Epithelial cell of proximal tubule (primary cell): ENCODE results near the gene NDUFA6. TPM values are rescaled to one million over a fixed set of nuclear protein-coding genes. Genes with fewer than 3 reads are reported as not detected.
"Not testable (repeated sequence)": the region's sequence is repeated elsewhere in the genome, so short reads cannot be mapped to it uniquely, and the experiment has no call there.

Experiments used
- DNase-seq: peaks from one replicate; pipeline ENCODE4 v3.0.0-alpha.2; 2011; ENCODE audit warnings: low read depth
- H3K4me3 ChIP-seq: 2 replicates; pipeline ENCODE4 v1.5.1; 2011; ENCODE audit warnings: low read depth, mild to moderate bottlenecking, low read length
- total RNA-seq: library from RNA; depleted of rRNA; stranded (reverse); fragments of >200 nt; gene quantifications from 2 replicates; pipeline ENCODE4 v1.2.3, GENCODE V29; 2015
- TF ChIP-seq, protein P1 (sequence below): conservative IDR thresholded peaks from 2 replicates; pipeline ENCODE4 v1.5.1; 2012; ENCODE audit warnings: low read depth, mild to moderate bottlenecking, low read length

Gene NDUFA6
- total RNA-seq, 1 donor from 2014 or later: 91.0 TPM

DNA sequence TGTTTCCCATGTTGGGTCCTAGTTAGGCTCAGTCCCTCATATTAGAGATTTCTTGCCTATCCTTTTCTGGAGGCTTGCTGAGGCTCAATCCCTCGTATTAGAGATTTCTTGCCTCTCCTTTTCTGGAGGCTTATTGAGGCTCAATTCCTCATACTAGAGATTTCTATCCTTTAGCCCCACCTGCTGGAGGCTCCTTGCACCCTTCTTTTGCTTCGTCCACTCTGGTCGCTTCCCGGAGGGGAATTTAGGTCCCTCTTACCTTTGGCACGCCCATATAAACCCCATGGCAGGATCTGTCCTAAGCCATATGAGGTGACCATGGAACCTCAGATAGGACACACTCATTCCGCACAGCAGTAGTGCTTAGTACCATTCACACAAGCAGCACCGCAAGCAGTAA lies 24.1 kb upstream of the NDUFA6 start:
- no peak overlapping the region for H3K4me3 ChIP-seq
- TF ChIP-seq, protein P1, sequence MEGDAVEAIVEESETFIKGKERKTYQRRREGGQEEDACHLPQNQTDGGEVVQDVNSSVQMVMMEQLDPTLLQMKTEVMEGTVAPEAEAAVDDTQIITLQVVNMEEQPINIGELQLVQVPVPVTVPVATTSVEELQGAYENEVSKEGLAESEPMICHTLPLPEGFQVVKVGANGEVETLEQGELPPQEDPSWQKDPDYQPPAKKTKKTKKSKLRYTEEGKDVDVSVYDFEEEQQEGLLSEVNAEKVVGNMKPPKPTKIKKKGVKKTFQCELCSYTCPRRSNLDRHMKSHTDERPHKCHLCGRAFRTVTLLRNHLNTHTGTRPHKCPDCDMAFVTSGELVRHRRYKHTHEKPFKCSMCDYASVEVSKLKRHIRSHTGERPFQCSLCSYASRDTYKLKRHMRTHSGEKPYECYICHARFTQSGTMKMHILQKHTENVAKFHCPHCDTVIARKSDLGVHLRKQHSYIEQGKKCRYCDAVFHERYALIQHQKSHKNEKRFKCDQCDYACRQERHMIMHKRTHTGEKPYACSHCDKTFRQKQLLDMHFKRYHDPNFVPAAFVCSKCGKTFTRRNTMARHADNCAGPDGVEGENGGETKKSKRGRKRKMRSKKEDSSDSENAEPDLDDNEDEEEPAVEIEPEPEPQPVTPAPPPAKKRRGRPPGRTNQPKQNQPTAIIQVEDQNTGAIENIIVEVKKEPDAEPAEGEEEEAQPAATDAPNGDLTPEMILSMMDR: peak; percentile 35
- no peak for DNase-seq

DNA sequence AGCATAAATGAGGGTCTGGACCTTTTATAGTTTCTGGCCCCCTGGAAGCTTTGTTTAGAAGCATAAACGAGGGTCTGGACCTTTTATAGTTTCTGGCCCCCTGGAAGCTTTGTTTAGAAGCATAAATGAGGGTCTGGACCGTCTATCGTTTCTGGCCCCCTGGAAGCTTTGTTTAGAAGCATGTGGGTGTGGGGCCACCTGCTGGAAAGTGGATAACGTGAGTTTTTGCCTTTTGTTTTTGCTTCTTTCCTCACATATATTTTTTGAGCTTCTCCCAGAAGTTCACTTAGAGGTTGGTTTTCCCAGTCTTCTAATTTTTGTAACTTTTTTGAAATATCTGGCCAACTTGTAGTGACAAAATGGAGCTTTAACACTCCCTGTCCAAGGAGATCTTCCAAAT lies 22.2 kb upstream of the NDUFA6 start:
- not testable (repeated sequence) for H3K4me3 ChIP-seq, DNase-seq
- TF ChIP-seq, protein P1: peak; percentile 36

DNA sequence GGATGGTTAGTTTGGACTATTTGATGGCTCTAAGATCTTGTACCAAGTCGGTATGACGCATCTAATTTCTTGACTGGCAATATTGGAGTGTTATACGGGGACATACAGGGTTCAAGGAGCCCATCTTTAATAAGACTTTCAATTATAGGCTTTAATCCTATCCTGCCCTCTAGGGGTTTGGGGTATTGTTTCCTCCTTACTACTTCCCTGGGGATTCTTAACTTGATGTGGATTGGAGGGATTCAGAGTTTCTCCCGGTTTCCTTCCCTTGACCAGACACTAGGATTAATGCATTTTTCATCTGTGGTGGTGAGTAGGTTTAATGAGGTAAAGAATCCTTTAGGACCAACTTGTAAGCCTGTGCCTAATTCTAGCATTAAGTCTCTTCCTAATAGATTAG lies 21.2 kb upstream of the NDUFA6 start:
- H3K4me3 ChIP-seq: no peak overlapping the region
- DNase-seq: no peak
- TF ChIP-seq, protein P1: no peak

DNA sequence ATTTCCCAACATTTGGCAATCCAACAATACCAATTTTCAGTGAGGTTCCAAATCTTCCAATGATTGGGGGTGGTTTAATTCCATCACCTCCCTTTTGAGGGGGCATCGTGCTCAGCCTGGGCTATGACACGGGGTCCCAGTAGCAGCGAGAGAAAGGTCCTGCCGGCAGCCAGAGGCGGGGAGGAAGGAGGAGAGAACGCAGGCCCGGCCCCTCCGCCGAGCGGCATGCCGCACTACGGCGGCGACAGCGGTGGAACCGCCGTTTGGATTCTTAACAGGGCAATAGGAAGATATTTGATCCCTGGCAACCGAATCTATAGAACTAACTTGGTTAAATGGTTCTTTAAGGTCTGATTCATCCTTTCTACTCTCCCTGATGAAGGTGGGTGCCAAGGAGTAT lies 18.3 kb upstream of the NDUFA6 start:
- no peak for DNase-seq
- TF ChIP-seq, protein P1: no peak
- no peak overlapping the region for H3K4me3 ChIP-seq

DNA sequence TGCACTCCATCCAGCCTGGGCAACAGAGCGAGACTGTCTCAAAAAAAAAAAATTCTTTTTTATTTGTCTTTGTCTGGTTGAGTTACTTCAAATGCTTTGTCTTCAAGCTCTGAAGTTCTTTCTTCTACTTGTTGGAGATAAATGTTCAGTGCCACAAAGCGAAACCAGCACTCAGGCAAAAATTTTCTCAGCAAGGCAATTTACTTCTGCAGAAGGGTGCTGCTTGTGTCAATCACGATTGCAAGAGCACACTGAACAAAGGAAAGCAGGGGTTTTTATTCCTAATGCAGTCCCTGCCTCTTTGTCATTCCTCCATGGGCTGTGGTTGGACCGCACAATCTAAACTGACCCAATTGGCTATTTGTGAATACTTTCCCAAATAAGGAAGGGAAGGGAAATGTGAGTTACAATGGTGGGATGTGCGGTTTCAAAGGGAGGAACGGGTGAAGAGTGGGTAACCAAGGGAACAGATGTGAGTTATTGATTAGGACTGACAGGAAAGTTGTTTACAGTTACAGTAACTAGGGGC lies 13.8 kb upstream of the NDUFA6 start:
- not testable (repeated sequence) for DNase-seq, H3K4me3 ChIP-seq

DNA sequence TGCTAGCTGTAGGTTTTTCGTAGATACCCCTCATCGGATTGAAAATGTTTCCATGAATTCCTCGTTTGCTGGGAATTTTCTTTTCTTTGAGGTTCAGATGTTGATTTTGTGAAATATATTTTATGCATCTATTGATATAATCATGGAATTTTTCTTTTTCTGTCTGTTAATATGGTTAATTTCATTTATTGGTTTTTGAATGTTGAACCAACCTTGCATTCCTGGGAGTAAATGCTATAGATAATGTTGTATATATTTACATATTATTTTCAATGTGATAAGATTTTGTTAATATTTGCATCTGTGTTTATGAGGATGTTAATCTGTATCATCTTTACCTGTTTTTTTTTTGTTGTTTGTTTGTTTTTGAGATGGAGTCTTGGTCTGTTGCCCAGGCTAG lies 10.6 kb upstream of the NDUFA6 start:
- TF ChIP-seq, protein P1: no peak
- DNase-seq: no peak
- H3K4me3 ChIP-seq: no peak overlapping the region

DNA sequence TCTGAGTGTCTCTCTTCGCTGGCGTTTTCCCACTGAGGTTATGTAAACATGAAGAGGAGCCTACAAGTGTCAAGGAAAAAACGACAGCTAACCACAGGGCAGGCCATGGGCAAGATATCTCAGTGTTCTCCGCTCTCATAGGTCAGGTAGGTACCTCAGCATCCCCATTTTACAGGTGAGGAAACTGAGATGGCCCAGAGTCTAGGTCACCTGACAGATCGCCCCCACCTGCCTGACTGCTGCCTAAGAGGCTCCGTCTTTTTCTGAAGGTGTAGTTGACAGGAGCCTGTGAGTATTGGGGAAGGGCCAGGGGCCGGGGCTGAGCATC lies 847 bp upstream of the NDUFA6 start:
- TF ChIP-seq, protein P1: no peak
- DNase-seq: no peak
- H3K4me3 ChIP-seq: peak overlapping the region; percentile 96

DNA sequence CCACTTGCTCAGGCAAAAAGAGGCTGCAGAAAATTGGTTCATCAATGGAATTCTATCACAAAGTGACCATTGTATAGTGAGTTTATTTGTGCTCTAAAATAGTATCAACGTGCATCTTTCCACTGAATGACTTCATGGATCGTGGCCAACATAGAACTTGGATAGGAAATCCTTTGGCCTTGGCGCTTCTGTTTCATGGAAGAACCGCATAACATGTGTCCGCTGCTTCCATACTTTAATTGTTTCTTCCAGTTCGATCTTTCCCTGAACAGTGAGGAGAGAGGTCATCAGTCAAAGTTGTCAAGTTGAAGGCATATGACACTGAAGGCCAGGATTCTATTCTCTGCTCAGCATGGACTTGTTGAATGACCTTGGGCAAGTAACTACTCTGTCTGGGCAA lies 4.5 kb downstream of the NDUFA6 start:
- no peak for DNase-seq
- no peak overlapping the region for H3K4me3 ChIP-seq
- TF ChIP-seq, protein P1: no peak
